Chondrocyte (in vitro differentiated cells): ENCODE results near the gene CAPN10. TPM values are rescaled to one million over a fixed set of nuclear protein-coding genes. Genes with fewer than 3 reads are reported as not detected.
A peak's percentile ranks its signal among the peaks of the same experiment; 100 is the strongest.

Experiments
- DNase-seq: peaks from one replicate; pipeline ENCODE4 v3.0.0; 2021; ENCODE audit warnings: mixed read lengths, low spot score
- H3K27ac Mint-ChIP-seq: one replicate; pipeline ENCODE4 v1.8.0; 2021; ENCODE audit warnings: mild to moderate bottlenecking, moderate library complexity, mixed read lengths; ENCODE audit not compliant: unreplicated experiment
- H3K27me3 Mint-ChIP-seq: 2 replicates; pipeline ENCODE4 v1.8.0; 2021; ENCODE audit warnings: low read depth, mixed read lengths
- H3K36me3 Mint-ChIP-seq: 2 replicates; pipeline ENCODE4 v1.8.0; 2021; ENCODE audit warnings: low read depth, mixed read lengths
- H3K4me1 Mint-ChIP-seq: 2 replicates; pipeline ENCODE4 v1.8.0; 2021; ENCODE audit warnings: low read depth, mild to moderate bottlenecking, mixed read lengths
- H3K4me3 Mint-ChIP-seq: one replicate; pipeline ENCODE4 v1.8.0; 2021; ENCODE audit warnings: mild to moderate bottlenecking, moderate library complexity, mixed read lengths; ENCODE audit not compliant: unreplicated experiment
- H3K9me3 Mint-ChIP-seq: 2 replicates; pipeline ENCODE4 v1.8.0; 2021; ENCODE audit warnings: low read depth, mixed read lengths
- total RNA-seq: library from RNA; stranded (reverse); gene quantifications from 3 replicates; pipeline ENCODE4 v1.2.1, GENCODE V29; 2021
- TF ChIP-seq, protein P1 (sequence below): fragments of 200-600 bp; sonication (generic); IDR thresholded peaks from 2 replicates; pipeline ENCODE4 v1.5.0; 2021; ENCODE audit warnings: antibody characterized with exemption, mild to moderate bottlenecking, moderate library complexity

CAPN10 gene
- total RNA-seq, 1 donor from 2014 or later, result 22.7 TPM

DNA sequence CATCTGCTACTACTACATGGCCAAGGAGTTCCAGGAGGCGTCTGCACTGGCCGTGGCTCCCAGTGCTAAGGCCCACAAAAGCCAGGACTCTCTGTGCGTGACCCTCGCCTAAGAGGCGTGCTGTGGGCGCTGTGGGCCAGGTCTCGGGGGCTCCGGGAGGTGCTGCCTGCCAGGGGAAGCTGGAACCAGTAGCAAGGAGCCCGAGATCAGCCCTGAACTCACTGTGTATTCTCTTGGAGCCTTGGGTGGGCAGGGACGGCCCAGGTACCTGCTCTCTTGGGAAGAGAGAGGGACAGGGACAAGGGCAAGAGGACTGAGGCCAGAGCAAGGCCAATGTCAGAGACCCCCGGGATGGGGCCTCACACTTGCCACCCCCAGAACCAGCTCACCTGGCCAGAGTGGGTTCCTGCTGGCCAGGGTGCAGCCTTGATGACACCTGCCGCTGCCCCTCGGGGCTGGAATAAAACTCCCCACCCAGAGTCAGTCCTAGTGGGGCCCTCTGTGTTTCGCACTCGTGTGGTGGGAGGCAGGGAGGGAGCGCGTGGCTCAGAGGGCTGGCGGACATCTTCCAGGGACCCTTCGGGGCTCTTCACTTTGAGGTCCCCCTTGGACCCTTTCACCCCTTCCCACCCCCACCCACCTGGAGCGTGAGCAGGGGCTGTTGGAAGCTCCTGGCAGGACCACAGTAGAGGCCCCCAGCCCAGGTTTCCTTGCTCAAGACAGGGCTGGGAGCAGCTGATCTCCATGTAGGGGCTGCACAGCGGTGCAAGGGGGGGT, 44.4 kb downstream of the CAPN10 start:
- H3K4me1 Mint-ChIP-seq, result no peaks in the 10 kb centered on the region

DNA sequence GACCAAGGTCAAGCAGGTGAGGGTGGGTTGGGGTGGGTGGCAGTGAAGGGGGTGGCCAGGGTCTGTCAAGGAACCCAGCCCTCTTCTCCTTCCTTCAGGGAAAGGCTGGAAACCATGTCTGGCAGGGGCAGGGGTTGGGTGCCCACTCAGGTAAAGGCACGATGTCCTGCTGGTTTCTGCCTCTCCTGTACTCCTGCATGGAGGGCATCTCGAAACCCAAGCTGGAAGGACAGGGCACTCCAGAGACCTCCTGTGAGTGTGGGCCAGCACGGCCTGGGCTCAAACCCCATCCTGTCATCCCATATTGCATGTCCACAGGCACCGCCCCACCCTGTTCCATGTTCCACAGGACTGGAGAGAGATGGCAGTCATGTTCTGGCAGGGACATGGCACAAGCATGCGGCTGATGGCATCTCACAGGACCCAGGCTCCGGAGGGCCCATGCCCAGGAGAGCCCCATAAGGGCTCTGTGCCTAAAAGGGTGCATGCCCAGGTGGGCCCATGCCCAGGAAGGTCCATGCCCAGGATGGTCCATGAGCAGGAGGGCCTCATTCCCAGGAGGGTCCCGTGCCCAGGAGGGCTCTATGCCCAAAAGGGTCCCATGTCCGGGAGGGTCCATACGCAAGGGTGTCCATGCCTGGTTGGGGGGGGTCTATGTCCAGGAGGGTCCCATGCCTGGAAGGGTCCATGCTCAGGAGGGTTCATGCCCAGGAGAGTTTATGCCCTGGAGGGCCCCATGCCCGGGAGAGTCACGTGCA, 45.2 kb downstream of the CAPN10 start:
- H3K4me3 Mint-ChIP-seq, result no peak overlapping the region
- peaks cover 4% of the 10 kb centered on the region for H3K36me3 Mint-ChIP-seq
- H3K4me1 Mint-ChIP-seq, result no peaks in the 10 kb centered on the region
- TF ChIP-seq, protein P1, sequence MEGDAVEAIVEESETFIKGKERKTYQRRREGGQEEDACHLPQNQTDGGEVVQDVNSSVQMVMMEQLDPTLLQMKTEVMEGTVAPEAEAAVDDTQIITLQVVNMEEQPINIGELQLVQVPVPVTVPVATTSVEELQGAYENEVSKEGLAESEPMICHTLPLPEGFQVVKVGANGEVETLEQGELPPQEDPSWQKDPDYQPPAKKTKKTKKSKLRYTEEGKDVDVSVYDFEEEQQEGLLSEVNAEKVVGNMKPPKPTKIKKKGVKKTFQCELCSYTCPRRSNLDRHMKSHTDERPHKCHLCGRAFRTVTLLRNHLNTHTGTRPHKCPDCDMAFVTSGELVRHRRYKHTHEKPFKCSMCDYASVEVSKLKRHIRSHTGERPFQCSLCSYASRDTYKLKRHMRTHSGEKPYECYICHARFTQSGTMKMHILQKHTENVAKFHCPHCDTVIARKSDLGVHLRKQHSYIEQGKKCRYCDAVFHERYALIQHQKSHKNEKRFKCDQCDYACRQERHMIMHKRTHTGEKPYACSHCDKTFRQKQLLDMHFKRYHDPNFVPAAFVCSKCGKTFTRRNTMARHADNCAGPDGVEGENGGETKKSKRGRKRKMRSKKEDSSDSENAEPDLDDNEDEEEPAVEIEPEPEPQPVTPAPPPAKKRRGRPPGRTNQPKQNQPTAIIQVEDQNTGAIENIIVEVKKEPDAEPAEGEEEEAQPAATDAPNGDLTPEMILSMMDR, result no peak
- no peaks in the 10 kb centered on the region for H3K27me3 Mint-ChIP-seq
- peak; percentile 60 for DNase-seq
- no peak overlapping the region for H3K27ac Mint-ChIP-seq
- H3K9me3 Mint-ChIP-seq, result peaks cover 12% of the 10 kb centered on the region

More for the DNA sequence above, 44.4 kb downstream of the CAPN10 start:
- Mint-ChIP-seq H3K36me3 (peaks cover 4% of the 10 kb centered on the region), H3K27ac (no peak overlapping the region), H3K27me3 (no peaks in the 10 kb centered on the region), H3K4me3 (no peak overlapping the region), H3K9me3 (peaks cover 12% of the 10 kb centered on the region)
- TF ChIP-seq, protein P1, result no peak
- DNase-seq, result peak; percentile 71

DNA sequence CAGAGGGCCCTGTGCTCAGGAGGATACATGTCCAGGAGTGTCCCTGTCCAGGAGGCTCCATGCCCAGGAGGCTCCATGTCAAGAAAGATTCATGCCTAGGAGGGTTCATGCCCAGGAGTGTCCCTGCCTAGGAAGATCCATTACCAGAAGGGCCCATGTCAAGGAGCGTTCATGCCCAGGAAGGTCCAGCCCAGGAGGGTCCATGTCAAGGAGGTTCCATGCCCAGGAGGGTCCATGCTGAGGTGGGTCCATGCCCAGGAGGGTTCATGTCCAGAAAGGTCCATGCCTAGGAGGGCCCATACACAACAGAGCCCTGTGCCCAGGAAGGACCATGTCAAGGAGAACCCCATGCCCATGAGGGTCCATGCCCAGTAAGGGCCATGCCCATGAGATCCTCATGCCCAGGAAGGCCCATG, 45.8 kb downstream of the CAPN10 start:
- H3K4me3 Mint-ChIP-seq, result no peak overlapping the region
- TF ChIP-seq, protein P1, result no peak
- no peak overlapping the region for H3K27ac Mint-ChIP-seq
- H3K9me3 Mint-ChIP-seq, result peaks cover 12% of the 10 kb centered on the region
- no peaks in the 10 kb centered on the region for H3K27me3 Mint-ChIP-seq
- DNase-seq, result no peak
- peaks cover 4% of the 10 kb centered on the region for H3K36me3 Mint-ChIP-seq
- H3K4me1 Mint-ChIP-seq, result no peaks in the 10 kb centered on the region

DNA sequence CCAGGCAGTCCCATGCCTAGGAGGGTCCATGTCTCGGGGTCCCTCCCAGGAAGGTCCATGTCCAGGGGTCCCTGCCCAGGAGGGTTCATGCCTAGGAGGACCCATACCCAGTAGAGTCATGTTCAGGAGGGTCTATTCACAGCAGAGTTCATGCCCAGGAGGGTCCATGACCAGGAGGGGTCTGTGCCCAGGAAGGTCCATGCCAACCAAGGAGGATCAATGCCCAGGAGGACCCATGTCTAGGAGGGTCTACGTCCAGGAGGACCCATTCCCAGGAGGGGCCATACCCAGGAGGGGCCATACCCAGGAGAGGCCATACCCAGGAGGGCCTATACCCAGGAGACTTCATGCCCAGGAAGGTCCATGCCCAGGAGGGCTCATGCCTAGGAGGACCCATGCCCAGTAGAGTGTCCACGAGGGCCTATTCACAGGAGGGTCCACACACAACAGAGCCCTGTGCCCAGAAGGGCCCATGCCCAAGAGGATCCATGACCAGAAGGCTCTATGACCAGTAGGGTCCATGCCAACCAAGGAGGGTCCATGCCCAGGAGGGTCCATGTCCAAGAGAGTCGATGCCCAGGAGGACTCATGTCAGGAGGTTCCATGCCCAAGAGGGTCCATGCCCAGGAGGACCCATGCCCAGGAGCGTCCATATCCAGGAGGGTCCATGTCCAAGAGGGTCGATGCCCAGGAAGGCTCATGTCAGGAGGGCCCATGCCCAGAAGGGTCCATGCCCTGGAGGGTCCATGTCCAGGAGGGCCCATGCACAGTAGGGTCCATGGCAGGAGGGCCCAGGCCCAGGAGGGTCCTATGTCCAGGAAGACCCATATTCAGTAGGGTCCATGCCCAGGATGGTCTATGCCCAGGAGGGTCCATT, 48.8 kb downstream of the CAPN10 start:
- Mint-ChIP-seq H3K36me3 (peaks cover 4% of the 10 kb centered on the region), H3K27me3 (peaks cover 11% of the 10 kb centered on the region), H3K27ac (no peak overlapping the region), H3K9me3 (peaks cover 12% of the 10 kb centered on the region), H3K4me3 (no peak overlapping the region), H3K4me1 (no peaks in the 10 kb centered on the region)
- TF ChIP-seq, protein P1, result no peak
- peak; percentile 58 for DNase-seq
